ENCODE measurements around the gene SIM1. TPM values are rescaled to one million over a fixed set of nuclear protein-coding genes. Genes with fewer than 3 reads are reported as not detected.

SIM1 gene
- polyA plus RNA-seq, 4 donors: 0.38 TPM; not detected in 3

- peaks cover 0 to 3% (median 0%) of the 10 kb centered on the region in 3 donors for H3K4me1 ChIP-seq (ENCODE audit: control insufficient read depth in 3 of 3, insufficient read depth in 2 of 3, low read depth in 1 of 3, low read length in 2 of 3)
- DNase-seq (no peak), FAIRE-seq (no peak)
- peaks cover 5 to 77% (median 50%) of the 10 kb centered on the region in 3 donors for H3K27me3 ChIP-seq (ENCODE audit: control insufficient read depth in 3 of 3, insufficient read depth in 3 of 3, low read length in 3 of 3)
- no peak overlapping the region for H3K4me3 ChIP-seq (ENCODE audit: low read depth in 1 of 3, low read length in 3 of 3)
- H3K9me3 ChIP-seq (ENCODE audit: control insufficient read depth in 2 of 2, insufficient read depth in 1 of 2, low read depth in 1 of 2, low read length in 1 of 2): peaks cover 0 to 12% of the 10 kb centered on the region in 2 donors
- no peaks in the 10 kb centered on the region for H3K36me3 ChIP-seq (ENCODE audit: control insufficient read depth in 3 of 3, insufficient read depth in 2 of 3, low read depth in 1 of 3, low read length in 3 of 3)
- 11 to 33% (median 29%) methylated on average over 44 to 47 of the region's 47 CpGs for WGBS, 3 donors
- H3K27ac ChIP-seq (ENCODE audit: low read depth in 1 of 3, low read length in 2 of 3): no peak overlapping the region
These were observed 16.6 kb downstream of the SIM1 start for GRCh38 chr6:100447900-100448748.

GRCh38 chr6:100447081-100447899 is 17.4 kb downstream of the SIM1 start:
- Histone ChIP-seq H3K9me3 (ENCODE audit: control insufficient read depth in 2 of 2, insufficient read depth in 1 of 2, low read depth in 1 of 2, low read length in 1 of 2) (peaks cover 0 to 12% of the 10 kb centered on the region in 2 donors), H3K36me3 (ENCODE audit: control insufficient read depth in 3 of 3, insufficient read depth in 2 of 3, low read depth in 1 of 3, low read length in 3 of 3) (no peaks in the 10 kb centered on the region), H3K4me1 (ENCODE audit: control insufficient read depth in 3 of 3, insufficient read depth in 2 of 3, low read depth in 1 of 3, low read length in 2 of 3) (peaks cover 0 to 3% (median 0%) of the 10 kb centered on the region in 3 donors), H3K4me3 (ENCODE audit: low read depth in 1 of 3, low read length in 3 of 3) (no peak overlapping the region), H3K27me3 (ENCODE audit: control insufficient read depth in 3 of 3, insufficient read depth in 3 of 3, low read length in 3 of 3) (peaks cover 5 to 69% (median 47%) of the 10 kb centered on the region in 3 donors), H3K27ac (ENCODE audit: low read depth in 1 of 3, low read length in 2 of 3) (no peak overlapping the region)
- WGBS, 3 donors: 7 to 16% (median 15%) methylated on average over 38 of the region's 38 CpGs
- FAIRE-seq: no peak
- peak in 1 of 2 donors; percentile 19 for DNase-seq

DNA sequence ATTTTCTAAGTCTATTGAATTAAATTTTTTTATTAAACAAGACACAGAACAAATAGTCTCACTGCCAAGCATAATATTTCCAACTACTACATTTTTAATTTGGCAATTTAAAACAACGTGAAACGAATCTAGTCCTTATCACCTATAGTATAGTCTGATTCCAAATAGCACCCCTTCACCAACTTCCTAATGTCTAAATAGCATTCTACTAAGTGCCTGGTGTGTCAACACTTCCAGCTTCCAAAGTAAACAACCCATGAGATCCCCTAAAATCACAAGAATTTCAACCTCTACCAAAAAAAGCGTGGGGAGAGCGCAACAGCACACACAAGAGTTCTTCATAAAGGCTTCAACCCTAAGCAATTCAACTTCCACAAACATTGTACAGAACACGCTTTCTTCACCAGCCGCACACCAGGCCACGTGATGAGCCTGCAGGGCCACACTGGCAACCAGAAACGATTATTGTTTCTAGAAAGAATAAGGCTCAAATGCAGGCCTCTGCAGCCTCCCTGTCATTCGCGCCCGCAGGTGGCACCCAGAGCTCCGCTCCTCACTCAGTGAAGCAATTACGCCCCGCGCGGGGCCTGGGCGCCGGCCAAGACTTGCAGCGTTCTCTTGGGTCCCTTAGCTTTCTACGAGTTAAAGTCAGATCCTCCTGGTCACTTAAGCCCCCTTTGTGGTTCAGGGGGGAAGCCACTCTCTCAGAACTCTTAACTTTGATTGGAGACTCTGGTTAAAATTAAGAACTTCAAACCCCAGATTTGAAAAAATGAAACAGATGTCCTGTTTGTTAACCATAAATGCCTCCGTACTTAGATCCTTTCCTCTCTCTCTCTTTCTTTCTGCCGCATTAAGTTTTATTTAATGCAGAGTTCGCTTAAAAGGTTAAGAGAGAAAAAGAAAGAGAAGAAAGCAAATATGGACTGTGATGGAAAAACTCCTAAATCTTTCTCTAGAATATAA is 18.3 kb downstream of the SIM1 start:
- H3K4me3 ChIP-seq (ENCODE audit: low read depth in 1 of 3, low read length in 3 of 3): no peak overlapping the region
- WGBS, 3 donors: 7 to 12% (median 9%) methylated on average over 23 of the region's 23 CpGs
- no peak overlapping the region for H3K27ac ChIP-seq (ENCODE audit: low read depth in 1 of 3, low read length in 2 of 3)
- H3K27me3 ChIP-seq (ENCODE audit: control insufficient read depth in 3 of 3, insufficient read depth in 3 of 3, low read length in 3 of 3): peaks cover 5 to 64% (median 42%) of the 10 kb centered on the region in 3 donors
- DNase-seq (peak in 1 of 2 donors; percentile 39), FAIRE-seq (no peak)
- peaks cover 0 to 3% (median 0%) of the 10 kb centered on the region in 3 donors for H3K4me1 ChIP-seq (ENCODE audit: control insufficient read depth in 3 of 3, insufficient read depth in 2 of 3, low read depth in 1 of 3, low read length in 2 of 3)
- peaks cover 0 to 12% of the 10 kb centered on the region in 2 donors for H3K9me3 ChIP-seq (ENCODE audit: control insufficient read depth in 2 of 2, insufficient read depth in 1 of 2, low read depth in 1 of 2, low read length in 1 of 2)
- H3K36me3 ChIP-seq (ENCODE audit: control insufficient read depth in 3 of 3, insufficient read depth in 2 of 3, low read depth in 1 of 3, low read length in 3 of 3): no peaks in the 10 kb centered on the region

DNA sequence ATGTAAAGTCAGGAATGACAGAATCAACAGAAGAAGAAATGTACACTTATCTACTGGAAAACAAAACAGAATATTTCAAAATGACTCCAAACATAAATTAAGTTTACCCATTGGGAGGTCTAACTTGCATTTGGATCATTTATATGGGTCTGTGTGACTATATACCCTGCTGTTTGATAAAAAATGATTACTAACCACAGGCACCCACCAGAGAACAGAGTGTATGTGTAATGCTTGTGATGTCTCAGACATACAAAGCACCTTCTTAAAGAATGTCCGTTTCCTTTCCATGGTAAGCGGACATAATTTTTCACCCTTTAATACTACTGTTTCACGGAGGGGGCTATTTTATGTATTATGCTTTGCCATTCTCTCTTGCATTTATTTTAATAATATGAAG is 19.2 kb downstream of the SIM1 start:
- Histone ChIP-seq H3K36me3 (ENCODE audit: control insufficient read depth in 3 of 3, insufficient read depth in 2 of 3, low read depth in 1 of 3, low read length in 3 of 3) (no peaks in the 10 kb centered on the region), H3K27me3 (ENCODE audit: control insufficient read depth in 3 of 3, insufficient read depth in 3 of 3, low read length in 3 of 3) (peaks cover 5 to 62% (median 38%) of the 10 kb centered on the region in 3 donors), H3K9me3 (ENCODE audit: control insufficient read depth in 2 of 2, insufficient read depth in 1 of 2, low read depth in 1 of 2, low read length in 1 of 2) (peaks cover 0 to 10% of the 10 kb centered on the region in 2 donors), H3K4me3 (ENCODE audit: low read depth in 1 of 3, low read length in 3 of 3) (no peak overlapping the region), H3K4me1 (ENCODE audit: control insufficient read depth in 3 of 3, insufficient read depth in 2 of 3, low read depth in 1 of 3, low read length in 2 of 3) (peaks cover 0 to 3% (median 0%) of the 10 kb centered on the region in 3 donors), H3K27ac (ENCODE audit: low read depth in 1 of 3, low read length in 2 of 3) (no peak overlapping the region)
- no peak for DNase-seq
- no peak for FAIRE-seq
- 44 to 59% (median 53%) methylated on average over 3 of the region's 3 CpGs for WGBS, 3 donors

- whole genome bisulfite sequencing, 3 donors: 52 to 72% (median 72%) methylated on average over 1 of the region's 1 CpG
- H3K4me1 ChIP-seq (ENCODE audit: control insufficient read depth in 3 of 3, insufficient read depth in 2 of 3, low read depth in 1 of 3, low read length in 2 of 3): no peaks in the 10 kb centered on the region
- H3K27ac ChIP-seq (ENCODE audit: low read depth in 1 of 3, low read length in 2 of 3): no peak overlapping the region
- no peak overlapping the region for H3K4me3 ChIP-seq (ENCODE audit: low read depth in 1 of 3, low read length in 3 of 3)
- no peaks in the 10 kb centered on the region for H3K9me3 ChIP-seq (ENCODE audit: control insufficient read depth in 2 of 2, insufficient read depth in 1 of 2, low read depth in 1 of 2, low read length in 1 of 2)
- H3K27me3 ChIP-seq (ENCODE audit: control insufficient read depth in 3 of 3, insufficient read depth in 3 of 3, low read length in 3 of 3): peaks cover 0 to 28% (median 4%) of the 10 kb centered on the region in 3 donors
- H3K36me3 ChIP-seq (ENCODE audit: control insufficient read depth in 3 of 3, insufficient read depth in 2 of 3, low read depth in 1 of 3, low read length in 3 of 3): no peaks in the 10 kb centered on the region
- FAIRE-seq (no peak), DNase-seq (no peak)
These were observed 23.8 kb downstream of the SIM1 start for GRCh38 chr6:100440935-100441334.

DNA sequence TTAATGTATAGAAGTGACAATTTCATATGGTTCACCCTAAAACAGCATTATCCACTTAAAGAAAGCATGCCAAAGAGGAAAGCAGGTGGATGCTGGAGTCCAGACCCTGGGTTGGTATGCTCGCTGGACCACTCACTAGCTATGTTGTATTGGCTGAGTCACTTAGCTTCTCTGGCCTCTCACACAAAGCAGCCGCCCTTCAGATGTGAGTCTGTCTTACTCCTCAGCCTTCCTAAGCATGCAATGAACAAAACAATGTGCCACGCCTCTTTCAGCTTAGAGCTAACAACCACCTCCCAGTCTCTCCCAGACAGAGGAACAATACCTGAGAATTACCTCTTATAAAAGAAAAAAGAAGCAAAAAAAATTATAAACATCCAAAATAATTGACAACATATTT is 29.4 kb downstream of the SIM1 start:
- whole genome bisulfite sequencing, 3 donors: 35 to 64% (median 61%) methylated on average over 3 of the region's 3 CpGs

GRCh38 chr6:100433726-100434435 is 30.8 kb downstream of the SIM1 start:
- Histone ChIP-seq H3K36me3 (ENCODE audit: control insufficient read depth in 3 of 3, insufficient read depth in 2 of 3, low read depth in 1 of 3, low read length in 3 of 3) (no peaks in the 10 kb centered on the region), H3K27me3 (ENCODE audit: control insufficient read depth in 3 of 3, insufficient read depth in 3 of 3, low read length in 3 of 3) (peaks cover 0 to 9% (median 0%) of the 10 kb centered on the region in 3 donors), H3K9me3 (ENCODE audit: control insufficient read depth in 2 of 2, insufficient read depth in 1 of 2, low read depth in 1 of 2, low read length in 1 of 2) (no peaks in the 10 kb centered on the region), H3K27ac (ENCODE audit: low read depth in 1 of 3, low read length in 2 of 3) (no peak overlapping the region), H3K4me1 (ENCODE audit: control insufficient read depth in 3 of 3, insufficient read depth in 2 of 3, low read depth in 1 of 3, low read length in 2 of 3) (peaks cover 0 to 6% (median 0%) of the 10 kb centered on the region in 3 donors), H3K4me3 (ENCODE audit: low read depth in 1 of 3, low read length in 3 of 3) (no peak overlapping the region)
- 66 to 70% (median 69%) methylated on average over 5 of the region's 5 CpGs for WGBS, 3 donors
- DNase-seq: no peak
- no peak for FAIRE-seq

More for the DNA sequence above, 29.4 kb downstream of the SIM1 start:
- peaks cover 0 to 6% (median 0%) of the 10 kb centered on the region in 3 donors for H3K4me1 ChIP-seq (ENCODE audit: control insufficient read depth in 3 of 3, insufficient read depth in 2 of 3, low read depth in 1 of 3, low read length in 2 of 3)
- DNase-seq: no peak
- H3K27me3 ChIP-seq (ENCODE audit: control insufficient read depth in 3 of 3, insufficient read depth in 3 of 3, low read length in 3 of 3): peaks cover 0 to 13% (median 1%) of the 10 kb centered on the region in 3 donors
- H3K27ac ChIP-seq (ENCODE audit: low read depth in 1 of 3, low read length in 2 of 3): no peak overlapping the region
- FAIRE-seq: no peak
- no peaks in the 10 kb centered on the region for H3K36me3 ChIP-seq (ENCODE audit: control insufficient read depth in 3 of 3, insufficient read depth in 2 of 3, low read depth in 1 of 3, low read length in 3 of 3)
- H3K9me3 ChIP-seq (ENCODE audit: control insufficient read depth in 2 of 2, insufficient read depth in 1 of 2, low read depth in 1 of 2, low read length in 1 of 2): no peaks in the 10 kb centered on the region
- no peak overlapping the region for H3K4me3 ChIP-seq (ENCODE audit: low read depth in 1 of 3, low read length in 3 of 3)
